Stimulated activated CD4-positive, alpha-beta T cell treated with anti-CD3 and anti-CD28 coated beads, TNF-alpha, amount 100 ng/mL, for 1 hour (primary cell): ENCODE measurements around the gene KCTD17.

Experiments used
- DNase-seq, 3 donors: peaks; one replicate each; pipeline ENCODE4 v3.0.0-alpha.2; 2020; ENCODE audit warnings: low read depth in 3 of 3, low spot score in 1 of 3

KCTD17 gene

DNA sequence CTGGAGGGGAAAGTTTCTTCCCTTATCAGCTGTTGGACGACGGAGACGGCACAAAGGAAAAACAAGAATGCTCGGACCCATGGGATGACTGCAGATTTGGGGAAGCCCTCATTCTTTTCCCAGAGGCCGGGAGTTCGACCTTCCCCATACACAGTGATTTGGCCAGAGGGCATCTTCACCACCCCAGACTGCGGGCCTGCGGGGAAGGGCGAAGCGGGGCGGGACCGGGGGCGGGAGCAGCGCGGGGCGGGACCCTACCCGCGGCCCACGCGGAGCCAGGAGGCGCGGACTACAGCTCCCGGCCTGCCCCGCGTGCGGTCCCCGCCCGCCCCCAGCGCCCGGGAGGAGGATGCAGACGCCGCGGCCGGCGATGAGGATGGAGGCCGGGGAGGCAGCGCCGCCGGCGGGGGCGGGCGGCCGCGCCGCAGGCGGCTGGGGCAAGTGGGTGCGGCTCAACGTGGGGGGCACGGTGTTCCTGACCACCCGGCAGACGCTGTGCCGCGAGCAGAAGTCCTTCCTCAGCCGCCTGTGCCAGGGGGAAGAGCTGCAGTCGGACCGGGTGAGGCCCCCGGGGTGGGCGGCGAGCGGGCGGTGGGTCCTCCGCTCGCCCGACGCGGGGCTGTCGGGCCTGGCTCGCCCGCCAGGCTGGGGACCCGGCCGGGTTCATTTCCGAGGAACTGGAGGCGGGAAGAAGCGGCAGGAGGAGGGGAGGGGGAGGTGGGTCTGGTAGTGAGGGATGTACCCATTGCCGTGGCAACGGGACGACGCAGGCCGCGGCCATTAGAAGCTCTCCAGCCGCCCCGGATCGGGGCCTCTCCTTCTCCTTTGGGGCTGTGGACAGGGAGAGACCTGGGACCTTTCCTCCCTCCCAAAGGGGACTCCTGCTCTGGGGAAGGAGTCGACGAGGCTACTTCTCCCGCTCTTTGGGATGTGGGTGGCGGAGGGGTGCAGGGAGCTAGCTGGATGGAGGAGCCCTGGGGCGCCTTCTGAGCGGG is at the start of gene KCTD17:
KCTD17 (plus strand) TSS at position 352 of the 995 bp plus-strand sequence; CDS start at position 371, 19 bp downstream.
- peak; percentile 22 to 64 (median 54) for DNase-seq

DNA sequence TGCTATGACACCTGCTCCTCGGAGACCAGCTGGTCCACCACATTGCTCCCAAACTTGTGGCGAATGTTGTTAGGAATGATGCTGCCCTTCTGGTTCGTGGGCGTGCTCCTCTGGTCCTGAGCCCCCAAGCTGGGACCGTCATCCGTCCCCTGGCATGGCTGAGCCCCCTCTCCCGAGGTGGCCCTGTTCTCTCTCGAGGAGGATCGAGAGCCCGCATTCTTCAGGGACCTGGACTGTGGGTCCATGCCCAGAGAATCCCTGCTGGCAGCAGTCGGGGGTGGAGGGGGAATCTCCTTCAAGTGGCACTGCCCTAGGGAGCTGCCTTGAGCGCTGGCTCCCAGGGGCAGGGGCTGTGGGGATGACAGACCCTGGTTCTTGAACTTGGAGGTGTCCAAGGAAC is 49.7 kb upstream of the KCTD17 start:
- no peak for DNase-seq

DNA sequence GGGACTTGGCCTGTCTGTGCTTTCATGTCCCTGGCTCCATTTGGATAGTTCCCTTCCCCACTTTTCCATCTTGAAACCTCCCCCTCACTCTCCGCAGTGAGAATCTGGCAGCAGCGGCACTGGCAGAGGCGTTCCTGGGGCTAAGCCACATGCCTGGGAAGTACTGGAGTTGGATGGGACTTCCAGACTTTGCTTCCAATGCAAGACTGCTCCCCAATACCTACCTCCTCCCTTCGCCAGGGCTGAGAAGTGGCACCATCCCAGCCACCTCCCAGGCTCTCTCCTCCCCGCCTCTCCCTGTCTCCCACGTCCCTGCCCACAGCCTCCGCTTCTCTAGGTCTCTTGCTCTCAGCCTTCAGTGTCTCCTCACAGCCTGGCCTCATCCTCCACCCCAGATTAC is 48.9 kb upstream of the KCTD17 start:
- DNase-seq = no peak

DNA sequence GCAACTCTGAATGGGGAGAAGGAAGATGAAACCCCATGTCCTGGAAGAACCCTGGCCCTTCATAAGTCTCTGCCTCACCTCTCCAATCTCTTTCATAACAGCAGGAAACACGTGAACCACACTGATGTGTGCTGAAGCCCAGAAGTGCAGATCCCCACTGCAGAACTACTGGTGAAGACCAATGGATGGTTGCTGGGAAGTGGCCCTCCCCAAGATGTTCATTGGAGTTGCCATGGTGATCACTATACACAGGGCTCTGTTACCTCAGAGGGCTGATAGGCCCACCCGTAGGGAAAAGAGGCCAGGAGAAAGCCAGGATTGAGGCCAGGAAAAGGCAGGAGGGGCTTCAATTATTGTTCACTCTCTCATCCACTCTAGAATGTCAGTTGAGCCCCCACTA is 43.9 kb upstream of the KCTD17 start:
- no peak for DNase-seq

GRCh38 chr22:37008365-37008764 is 43.2 kb upstream of the KCTD17 start:
- no peak for DNase-seq

DNA sequence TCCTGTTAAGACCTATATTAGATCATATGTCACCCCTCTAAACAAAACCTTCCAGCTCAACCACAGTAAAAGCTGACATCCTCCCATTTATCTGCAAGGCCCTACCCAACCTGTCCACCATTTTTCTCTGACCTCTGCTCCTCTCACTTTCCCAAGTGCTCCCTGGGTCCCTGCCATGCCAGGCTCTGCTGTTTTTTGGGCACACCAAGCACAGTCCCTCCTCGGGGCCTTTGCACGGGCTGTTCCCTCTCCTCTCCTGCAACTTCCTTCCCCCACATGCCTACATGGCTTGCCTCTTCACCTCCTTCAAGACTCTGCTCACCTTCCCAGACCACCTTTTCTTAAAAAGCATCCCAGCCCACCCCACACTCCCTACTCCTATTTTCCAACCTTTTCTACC is 42.1 kb upstream of the KCTD17 start:
- DNase-seq = no peak

GRCh38 chr22:37010174-37010573 is 41.4 kb upstream of the KCTD17 start:
- no peak for DNase-seq

DNA sequence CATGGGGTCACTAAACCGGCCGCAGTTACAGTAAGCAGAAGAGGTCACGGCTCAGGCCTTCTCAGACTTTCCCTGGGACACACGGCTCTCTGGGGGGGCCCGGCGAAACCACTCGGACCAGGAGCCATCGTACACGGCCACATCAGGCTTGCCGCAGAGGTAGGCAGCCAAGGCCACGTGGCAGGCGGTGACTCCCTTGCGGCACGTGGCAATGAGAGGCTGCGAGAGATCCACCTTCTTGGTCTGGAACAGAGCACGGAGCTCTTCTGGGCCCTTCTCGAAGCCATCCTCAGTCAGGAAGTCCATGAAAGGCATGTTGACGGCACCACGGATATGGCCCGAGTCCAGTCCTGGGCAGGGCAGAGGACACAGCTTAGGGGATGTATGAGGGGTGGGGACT is 40.6 kb upstream of the KCTD17 start:
- DNase-seq = no peak

- DNase-seq = no peak
Observed at GRCh38 chr22:37011472-37011871, 40.1 kb upstream of the KCTD17 start.

GRCh38 chr22:37012262-37012904 is 39.2 kb upstream of the KCTD17 start:
- DNase-seq = no peak

DNA sequence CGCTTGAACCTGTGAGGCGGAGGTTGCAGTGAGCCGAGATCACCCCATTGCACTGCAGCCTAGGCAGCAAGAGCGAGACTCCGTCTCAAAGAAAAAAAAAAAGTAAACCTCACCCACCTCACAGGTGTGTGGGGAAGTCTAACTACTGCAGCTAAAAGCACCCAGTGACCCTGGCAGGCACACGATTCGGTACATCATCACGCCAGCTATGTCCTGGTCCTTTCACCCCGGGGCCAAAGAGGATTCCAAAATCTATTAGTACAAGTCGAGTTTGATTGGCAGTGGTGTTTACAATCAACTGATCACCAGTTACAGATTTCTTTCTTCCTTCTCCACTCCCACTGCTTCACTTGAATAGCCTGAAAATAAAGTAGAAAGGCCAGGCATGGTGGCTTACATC is 38.6 kb upstream of the KCTD17 start:
- DNase-seq = no peak

- DNase-seq = no peak
Observed at GRCh38 chr22:37014415-37014806, 37.1 kb upstream of the KCTD17 start.

- DNase-seq = no peak
Observed at GRCh38 chr22:37014835-37015586, 36.5 kb upstream of the KCTD17 start.

DNA sequence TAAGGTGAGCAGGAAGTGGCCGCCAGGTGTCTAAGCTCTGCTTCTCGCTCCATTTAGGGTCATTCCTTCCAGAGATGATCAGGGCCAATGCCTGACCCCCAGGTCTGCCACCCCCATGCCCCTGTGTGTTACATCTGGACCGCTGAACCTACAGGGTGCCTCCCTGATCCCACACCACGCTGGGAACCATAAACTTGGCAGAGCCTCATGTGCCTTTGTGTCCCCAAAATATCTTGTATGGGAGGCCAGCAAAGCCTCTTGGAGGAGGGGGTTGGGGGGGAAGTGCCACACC is 36.0 kb upstream of the KCTD17 start:
- DNase-seq = no peak

GRCh38 chr22:37016134-37016910 is 35.2 kb upstream of the KCTD17 start:
- DNase-seq = no peak

GRCh38 chr22:37017356-37017755 is 34.2 kb upstream of the KCTD17 start:
- DNase-seq = no peak

DNA sequence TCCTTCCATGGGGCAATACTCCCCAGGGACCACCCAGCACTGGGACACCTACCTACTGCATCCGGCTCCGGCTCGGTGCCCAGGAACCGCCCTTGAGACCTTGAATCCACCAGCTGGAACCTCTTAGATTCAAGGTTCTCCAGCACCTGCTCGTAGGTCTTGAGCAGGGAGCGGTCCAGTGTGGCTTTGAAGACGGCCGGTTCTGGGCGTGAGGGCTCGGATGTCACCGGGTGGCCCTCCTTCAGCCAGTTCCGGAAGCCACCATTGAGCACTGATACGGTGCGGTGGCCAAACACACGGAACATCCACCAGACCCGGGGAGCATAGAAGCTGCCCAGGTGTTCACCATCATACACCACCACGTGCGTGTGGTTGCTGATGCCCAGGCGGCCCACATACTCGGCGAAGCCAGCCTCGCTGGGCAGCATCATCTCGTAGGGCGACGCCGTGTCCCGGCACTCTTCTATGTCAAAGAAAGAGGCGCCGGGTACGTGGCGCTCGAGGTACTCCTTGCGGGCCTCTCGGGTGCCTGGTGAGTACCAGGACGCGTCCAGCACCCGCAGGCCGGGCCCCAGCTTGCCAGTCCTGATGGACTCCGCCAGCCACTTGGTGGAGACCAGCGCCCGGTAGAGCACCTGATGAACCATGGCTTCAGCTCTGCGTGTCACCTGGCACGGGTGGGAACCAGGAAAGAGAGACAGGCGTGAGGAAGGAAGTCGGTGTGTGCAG is 33.3 kb upstream of the KCTD17 start:
- no peak for DNase-seq

- DNase-seq = no peak
Observed at GRCh38 chr22:37018815-37019308, 32.7 kb upstream of the KCTD17 start.

DNA sequence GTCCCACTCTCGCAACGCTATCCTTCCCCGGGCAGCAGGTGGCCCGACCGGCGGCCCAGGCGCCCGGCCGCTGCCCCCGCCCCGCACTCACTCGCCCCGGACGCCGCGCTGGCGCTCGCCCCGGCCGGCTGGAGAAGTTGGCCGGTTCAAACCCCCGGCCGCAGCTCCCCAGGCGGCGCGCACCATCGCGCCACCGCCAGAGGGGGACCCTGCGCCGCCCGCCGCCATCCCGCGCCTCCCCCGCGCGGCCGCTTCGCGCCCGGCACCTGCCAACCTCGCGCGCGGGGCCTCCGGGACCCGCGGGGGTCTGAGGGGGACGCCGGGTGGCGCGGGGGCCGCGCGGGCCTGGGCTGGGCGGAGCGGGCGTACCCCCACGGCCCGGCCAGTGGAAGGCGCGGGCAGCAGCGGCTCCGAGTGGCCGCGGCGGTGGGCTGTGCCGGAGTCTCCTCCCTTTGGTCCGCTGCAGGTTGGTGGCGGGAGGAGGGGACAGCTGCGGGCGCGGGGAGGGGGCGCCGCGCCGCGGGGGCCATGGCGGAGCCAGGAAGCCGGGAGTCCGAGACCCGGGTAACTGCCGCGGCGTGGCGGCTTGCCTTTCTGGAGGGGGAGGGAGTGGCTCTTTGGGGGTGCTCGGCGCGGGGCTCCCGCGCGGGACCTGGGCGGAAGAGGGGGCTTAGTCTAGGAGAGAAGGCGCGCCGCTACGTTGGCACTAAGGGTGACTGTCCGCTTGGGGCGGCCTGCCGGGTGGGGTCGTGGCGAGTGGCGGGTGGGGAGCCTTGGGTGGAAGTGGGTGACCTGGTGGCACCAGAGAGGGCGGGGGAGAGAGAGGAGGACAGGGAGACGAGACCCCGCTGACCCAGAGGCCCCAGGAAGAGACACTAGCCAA is 32.0 kb upstream of the KCTD17 start, which contains the start of the genes MPST and TST:
MPST (plus strand) TSS at position 434 of the 883 bp plus-strand sequence; CDS start at position 529, 95 bp downstream.
TST (minus strand) TSS at position 139 of the 883 bp plus-strand sequence. CDS start 715 bp downstream, outside the sequence.
- DNase-seq = peak in 2 of 3 donors; percentile 10 to 13
